Measurements from ENCODE around the gene YIF1B. TPM values are rescaled to one million over a fixed set of nuclear protein-coding genes. Genes with fewer than 3 reads are reported as not detected.

YIF1B gene
- total RNA-seq, 1 donor from 2014 or later = 93.3 TPM

DNA sequence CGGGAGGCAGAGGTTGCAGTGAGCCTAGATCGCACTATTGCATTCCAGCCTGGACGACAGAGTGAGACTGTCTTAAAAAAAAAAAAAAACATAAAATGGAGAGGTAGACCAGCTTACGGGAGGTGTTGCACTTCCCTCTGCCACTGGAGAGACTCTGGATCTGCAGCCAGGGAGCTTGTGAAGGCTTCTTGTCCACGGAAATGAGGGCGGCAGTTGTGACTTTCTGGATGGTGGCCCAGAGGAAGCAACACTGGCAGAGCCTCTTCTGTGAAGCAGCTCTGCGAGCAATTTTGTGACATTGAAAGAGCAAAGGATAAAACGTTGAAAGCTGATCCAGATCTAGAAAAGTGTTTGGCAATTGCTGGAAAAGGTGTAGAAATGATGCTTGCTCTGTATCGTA lies 41.0 kb downstream of the YIF1B start:
- Mint-ChIP-seq H3K27me3 (ENCODE audit: low read depth) (no peaks in the 10 kb centered on the region), H3K9me3 (ENCODE audit: low read depth) (no peaks in the 10 kb centered on the region), H3K27ac (ENCODE audit: unreplicated experiment) (no peak overlapping the region), H3K4me1 (ENCODE audit: low read depth) (peaks cover 48% of the 10 kb centered on the region), H3K36me3 (ENCODE audit: low read depth) (no peaks in the 10 kb centered on the region), H3K4me3 (ENCODE audit: unreplicated experiment) (no peak overlapping the region)
- DNase-seq (ENCODE audit: low spot score) = no peak
- TF ChIP-seq, protein P1, sequence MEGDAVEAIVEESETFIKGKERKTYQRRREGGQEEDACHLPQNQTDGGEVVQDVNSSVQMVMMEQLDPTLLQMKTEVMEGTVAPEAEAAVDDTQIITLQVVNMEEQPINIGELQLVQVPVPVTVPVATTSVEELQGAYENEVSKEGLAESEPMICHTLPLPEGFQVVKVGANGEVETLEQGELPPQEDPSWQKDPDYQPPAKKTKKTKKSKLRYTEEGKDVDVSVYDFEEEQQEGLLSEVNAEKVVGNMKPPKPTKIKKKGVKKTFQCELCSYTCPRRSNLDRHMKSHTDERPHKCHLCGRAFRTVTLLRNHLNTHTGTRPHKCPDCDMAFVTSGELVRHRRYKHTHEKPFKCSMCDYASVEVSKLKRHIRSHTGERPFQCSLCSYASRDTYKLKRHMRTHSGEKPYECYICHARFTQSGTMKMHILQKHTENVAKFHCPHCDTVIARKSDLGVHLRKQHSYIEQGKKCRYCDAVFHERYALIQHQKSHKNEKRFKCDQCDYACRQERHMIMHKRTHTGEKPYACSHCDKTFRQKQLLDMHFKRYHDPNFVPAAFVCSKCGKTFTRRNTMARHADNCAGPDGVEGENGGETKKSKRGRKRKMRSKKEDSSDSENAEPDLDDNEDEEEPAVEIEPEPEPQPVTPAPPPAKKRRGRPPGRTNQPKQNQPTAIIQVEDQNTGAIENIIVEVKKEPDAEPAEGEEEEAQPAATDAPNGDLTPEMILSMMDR (IDR thresholded peaks at IDR 0.05) = no peak

DNA sequence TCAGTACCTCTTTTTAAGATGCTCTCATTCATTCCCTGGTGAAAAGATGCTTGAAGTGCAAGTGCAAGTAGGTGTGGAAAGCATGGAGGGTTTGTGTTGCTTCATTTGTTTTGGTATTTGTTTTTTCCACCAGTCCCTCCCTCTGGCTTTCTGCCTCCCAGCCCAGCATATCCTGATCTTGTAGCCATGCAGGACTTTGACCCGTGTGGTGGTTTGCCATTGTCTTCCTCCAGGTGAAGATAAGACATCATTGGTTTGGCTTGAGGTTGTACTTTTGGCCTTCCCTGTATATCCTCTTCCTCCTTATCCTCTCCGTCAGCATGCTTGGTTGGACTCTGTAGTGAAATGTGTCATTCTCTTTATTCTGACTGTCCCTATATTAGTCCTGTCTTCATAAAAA lies 42.2 kb downstream of the YIF1B start:
- no peaks in the 10 kb centered on the region for H3K36me3 Mint-ChIP-seq (ENCODE audit: low read depth)
- H3K4me1 Mint-ChIP-seq (ENCODE audit: low read depth) = peaks cover 45% of the 10 kb centered on the region
- TF ChIP-seq, protein P1 (IDR thresholded peaks at IDR 0.05) = no peak
- no peak overlapping the region for H3K4me3 Mint-ChIP-seq (ENCODE audit: unreplicated experiment)
- H3K27me3 Mint-ChIP-seq (ENCODE audit: low read depth) = no peaks in the 10 kb centered on the region
- DNase-seq (ENCODE audit: low spot score) = no peak
- no peaks in the 10 kb centered on the region for H3K9me3 Mint-ChIP-seq (ENCODE audit: low read depth)
- H3K27ac Mint-ChIP-seq (ENCODE audit: unreplicated experiment) = no peak overlapping the region

DNA sequence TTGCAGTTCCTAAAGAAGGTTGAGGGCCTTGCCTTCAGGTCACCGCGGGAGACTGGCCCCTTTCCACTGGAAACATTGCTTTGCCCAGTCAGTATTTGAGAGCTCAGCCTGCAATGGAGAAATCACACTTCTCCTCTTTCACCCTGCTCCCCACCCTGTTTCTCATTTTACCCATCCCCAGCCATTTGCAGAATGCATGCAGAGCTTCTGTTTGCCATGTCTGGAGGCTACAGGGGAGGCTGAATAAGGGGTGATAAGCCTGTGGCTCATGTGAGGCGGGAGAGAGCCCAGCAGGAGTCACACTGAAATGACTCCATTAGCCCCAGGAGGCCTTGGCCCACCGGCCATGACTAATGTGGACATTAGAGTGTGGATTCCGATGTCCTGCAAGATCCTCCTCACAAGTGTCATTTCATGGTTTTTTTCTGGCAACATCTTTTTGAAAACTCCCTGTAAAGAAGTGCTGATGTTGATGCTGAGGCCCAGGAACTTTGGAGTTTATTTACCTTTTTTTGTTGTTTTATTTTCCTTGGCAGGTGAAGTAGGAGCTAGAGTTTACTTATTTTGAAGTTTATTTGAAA lies 45.1 kb downstream of the YIF1B start:
- no peaks in the 10 kb centered on the region for H3K27me3 Mint-ChIP-seq (ENCODE audit: low read depth)
- no peaks in the 10 kb centered on the region for H3K9me3 Mint-ChIP-seq (ENCODE audit: low read depth)
- peaks cover 46% of the 10 kb centered on the region for H3K4me1 Mint-ChIP-seq (ENCODE audit: low read depth)
- no peak for DNase-seq (ENCODE audit: low spot score)
- TF ChIP-seq, protein P1 (IDR thresholded peaks at IDR 0.05) = no peak
- peak overlapping the region; percentile 77 for H3K27ac Mint-ChIP-seq (ENCODE audit: unreplicated experiment)
- no peak overlapping the region for H3K4me3 Mint-ChIP-seq (ENCODE audit: unreplicated experiment)
- no peaks in the 10 kb centered on the region for H3K36me3 Mint-ChIP-seq (ENCODE audit: low read depth)

DNA sequence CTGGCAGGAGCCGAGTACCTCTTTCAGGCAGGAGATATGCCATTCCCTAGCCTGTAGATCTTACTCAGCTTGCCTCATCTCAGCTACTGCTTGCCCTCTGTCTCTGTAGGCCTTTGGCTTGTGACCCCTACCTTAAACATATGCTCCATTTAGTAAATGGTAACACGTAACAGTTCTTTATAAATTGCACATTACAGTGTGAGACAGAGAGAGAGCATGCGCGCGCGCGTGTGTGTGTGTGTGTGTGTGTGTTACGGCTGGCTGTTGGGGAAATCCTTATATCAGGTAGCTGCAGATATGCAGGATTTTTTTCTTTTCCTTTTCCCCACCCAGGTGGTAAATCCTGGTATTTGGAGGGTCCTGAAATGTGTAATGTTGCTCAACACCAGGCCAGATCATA lies 47.2 kb downstream of the YIF1B start:
- TF ChIP-seq, protein P1 (IDR thresholded peaks at IDR 0.05) = no peak
- H3K36me3 Mint-ChIP-seq (ENCODE audit: low read depth) = no peaks in the 10 kb centered on the region
- DNase-seq (ENCODE audit: low spot score) = no peak
- H3K9me3 Mint-ChIP-seq (ENCODE audit: low read depth) = no peaks in the 10 kb centered on the region
- H3K4me1 Mint-ChIP-seq (ENCODE audit: low read depth) = peaks cover 52% of the 10 kb centered on the region
- no peaks in the 10 kb centered on the region for H3K27me3 Mint-ChIP-seq (ENCODE audit: low read depth)
- no peak overlapping the region for H3K27ac Mint-ChIP-seq (ENCODE audit: unreplicated experiment)
- no peak overlapping the region for H3K4me3 Mint-ChIP-seq (ENCODE audit: unreplicated experiment)

DNA sequence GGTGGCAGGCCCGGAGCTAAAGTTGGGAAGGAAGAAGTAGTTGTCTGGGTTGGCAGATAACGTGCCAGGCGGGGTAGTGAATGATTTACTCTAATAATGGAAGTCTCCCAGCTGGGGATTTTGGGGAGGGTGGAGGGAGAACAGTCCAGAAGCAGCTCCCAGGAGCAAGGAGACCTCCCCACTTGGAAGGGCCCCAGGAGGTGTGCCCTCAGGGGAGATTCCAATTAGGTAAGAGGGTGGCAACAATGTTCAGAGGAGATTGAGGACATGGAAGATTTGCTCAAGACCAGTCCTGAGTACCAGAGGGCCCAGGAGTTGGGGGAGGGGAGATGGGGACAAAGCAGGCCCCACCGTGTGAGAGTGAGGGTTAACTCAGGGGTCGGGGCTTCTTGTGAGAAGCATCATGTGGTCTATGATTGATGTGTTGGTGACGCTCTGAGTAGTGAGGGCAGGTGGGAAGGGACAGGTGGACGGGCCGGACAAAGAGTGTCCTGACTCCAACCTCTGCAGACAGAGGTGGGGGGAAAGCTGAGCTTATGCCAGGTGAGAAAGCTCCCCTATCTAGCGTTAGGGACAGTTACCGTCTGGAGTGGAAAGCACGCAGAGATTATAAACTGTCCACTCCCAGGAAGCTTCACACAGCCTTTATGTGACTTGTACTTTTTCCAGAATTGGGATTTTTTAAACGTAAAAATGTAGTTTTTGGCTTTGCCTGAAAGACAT lies 47.8 kb downstream of the YIF1B start:
- TF ChIP-seq, protein P1 (IDR thresholded peaks at IDR 0.05) = no peak
- H3K36me3 Mint-ChIP-seq (ENCODE audit: low read depth) = no peaks in the 10 kb centered on the region
- peaks cover 55% of the 10 kb centered on the region for H3K4me1 Mint-ChIP-seq (ENCODE audit: low read depth)
- H3K4me3 Mint-ChIP-seq (ENCODE audit: unreplicated experiment) = no peak overlapping the region
- H3K27me3 Mint-ChIP-seq (ENCODE audit: low read depth) = no peaks in the 10 kb centered on the region
- no peak overlapping the region for H3K27ac Mint-ChIP-seq (ENCODE audit: unreplicated experiment)
- no peak for DNase-seq (ENCODE audit: low spot score)
- H3K9me3 Mint-ChIP-seq (ENCODE audit: low read depth) = no peaks in the 10 kb centered on the region
